ENCODE data around the gene TSPAN18. TPM values are rescaled to one million over a fixed set of nuclear protein-coding genes. Genes with fewer than 3 reads are reported as not detected.

The TSPAN18 gene
- total RNA-seq, 1 experiment from 2014 or later = 21.3 TPM

DNA sequence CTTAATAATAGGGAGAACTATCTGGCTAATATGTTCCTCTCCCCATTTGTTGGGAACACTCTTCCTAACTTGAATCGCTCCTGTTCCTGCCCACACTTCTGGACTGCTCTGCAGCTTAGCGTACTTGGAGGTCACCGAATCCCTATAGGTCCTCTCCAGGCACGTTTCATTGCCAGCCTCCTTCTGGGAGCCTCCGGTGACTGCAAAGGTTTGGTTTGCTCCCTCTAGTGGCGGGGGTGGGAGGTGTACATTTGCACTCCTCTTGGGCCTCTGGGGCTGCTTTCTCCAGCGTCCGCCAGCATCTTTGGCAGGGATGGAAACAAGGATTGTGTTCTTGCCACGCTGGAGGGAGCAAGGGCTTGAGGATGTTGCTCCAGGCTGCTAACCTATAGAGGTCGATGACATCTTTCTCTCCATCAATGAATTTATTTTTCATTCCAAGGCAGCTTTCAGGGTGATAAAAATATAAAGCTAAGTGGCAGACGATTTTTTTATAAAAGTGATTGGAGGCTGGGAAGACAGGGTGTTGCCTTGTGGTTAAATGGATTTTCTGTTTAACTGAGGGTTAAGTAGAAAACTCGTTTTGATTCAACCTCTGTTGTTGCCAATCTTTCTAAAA, 48.7 kb downstream of the TSPAN18 start:
- no peaks in the 10 kb centered on the region for H3K9me3 ChIP-seq (ENCODE audit: control insufficient read depth, insufficient read depth, low read depth, low read length)
- in situ Hi-C loops (cut with HindIII; ENCODE audit: low pct_unique_long_range_greater_than_20kb, low sequenced_read_pairs) = no loop called here
- no peaks in the 10 kb centered on the region for H3K36me3 ChIP-seq (ENCODE audit: control insufficient read depth, insufficient read depth, low read length)
- POLR2A ChIA-PET = no interaction called here
- no TSS peak for BruUV-seq (replicated peaks)
- CTCF ChIA-PET = interaction anchor here (0.6 to 1.4 kb wide), 7 partner anchors 16 to 1575 kb away, joined by 3 to 7 read pairs (median 3); no protein-coding TSS in a partner anchor
- H3K4me1 ChIP-seq (ENCODE audit: control insufficient read depth, insufficient read depth, low read length) = peaks cover 7% of the 10 kb centered on the region
- peak; percentile 95 for ATAC-seq
- H3K27me3 ChIP-seq (ENCODE audit: control insufficient read depth, insufficient read depth, low read length) = no peaks in the 10 kb centered on the region
- no peak for TF ChIP-seq POLR2AphosphoS5 (IDR thresholded peaks at IDR 0.05; ENCODE audit: low read depth, low read length)
- TF ChIP-seq, protein P1, sequence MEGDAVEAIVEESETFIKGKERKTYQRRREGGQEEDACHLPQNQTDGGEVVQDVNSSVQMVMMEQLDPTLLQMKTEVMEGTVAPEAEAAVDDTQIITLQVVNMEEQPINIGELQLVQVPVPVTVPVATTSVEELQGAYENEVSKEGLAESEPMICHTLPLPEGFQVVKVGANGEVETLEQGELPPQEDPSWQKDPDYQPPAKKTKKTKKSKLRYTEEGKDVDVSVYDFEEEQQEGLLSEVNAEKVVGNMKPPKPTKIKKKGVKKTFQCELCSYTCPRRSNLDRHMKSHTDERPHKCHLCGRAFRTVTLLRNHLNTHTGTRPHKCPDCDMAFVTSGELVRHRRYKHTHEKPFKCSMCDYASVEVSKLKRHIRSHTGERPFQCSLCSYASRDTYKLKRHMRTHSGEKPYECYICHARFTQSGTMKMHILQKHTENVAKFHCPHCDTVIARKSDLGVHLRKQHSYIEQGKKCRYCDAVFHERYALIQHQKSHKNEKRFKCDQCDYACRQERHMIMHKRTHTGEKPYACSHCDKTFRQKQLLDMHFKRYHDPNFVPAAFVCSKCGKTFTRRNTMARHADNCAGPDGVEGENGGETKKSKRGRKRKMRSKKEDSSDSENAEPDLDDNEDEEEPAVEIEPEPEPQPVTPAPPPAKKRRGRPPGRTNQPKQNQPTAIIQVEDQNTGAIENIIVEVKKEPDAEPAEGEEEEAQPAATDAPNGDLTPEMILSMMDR (IDR thresholded peaks at IDR 0.05) = peak; percentile 91
- DNase-seq (ENCODE audit: low read depth, low spot score) = peak; percentile 27
- H3K4me3 ChIP-seq (ENCODE audit: low read depth in 2 of 2, low read length in 2 of 2) = no peak overlapping the region
- intact Hi-C loops (cut with micrococcal nuclease; ENCODE audit: unreplicated experiment) = loop anchor here (5.0 kb wide), 1 partner anchor 48 kb away; the partner anchor contains the start of gene TSPAN18
- no peak overlapping the region for H3K27ac ChIP-seq (ENCODE audit: low read length)

DNA sequence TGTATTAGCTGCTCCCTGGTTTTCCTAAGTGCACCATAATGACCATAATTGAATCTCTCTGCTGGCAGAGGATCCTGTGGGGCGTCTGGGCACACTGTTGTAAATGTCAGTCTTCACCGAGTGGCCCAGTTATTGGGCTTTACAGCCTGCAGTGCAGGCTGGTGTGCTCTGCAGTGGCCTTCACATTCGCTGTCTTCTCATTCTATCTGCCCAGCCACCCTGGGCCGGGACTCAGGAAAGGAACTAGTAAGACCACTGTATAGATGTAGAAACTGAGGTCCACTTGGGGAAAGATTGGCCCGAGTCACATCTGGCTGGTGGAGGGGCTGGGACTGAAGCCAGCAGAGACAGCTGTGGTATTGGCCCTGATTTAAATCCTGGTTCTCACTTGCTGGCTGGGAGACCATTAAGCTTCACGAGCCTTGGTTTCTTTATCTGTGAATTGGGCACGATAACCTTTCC, 49.3 kb downstream of the TSPAN18 start:
- ChIA-PET POLR2A (no interaction called here), CTCF (interaction anchor here (0.6 to 1.4 kb wide), 3 partner anchors 97 to 1574 kb away, joined by 3 to 7 read pairs (median 5); no protein-coding TSS in a partner anchor)
- in situ Hi-C loops (cut with HindIII; ENCODE audit: low pct_unique_long_range_greater_than_20kb, low sequenced_read_pairs) (no loop called here), intact Hi-C loops (cut with micrococcal nuclease; ENCODE audit: unreplicated experiment) (loop anchor here (5.0 kb wide), 1 partner anchor 49 kb away; the partner anchor contains the start of gene TSPAN18)
- ATAC-seq = no peak
- Histone ChIP-seq H3K27ac (ENCODE audit: low read length) (no peak overlapping the region), H3K27me3 (ENCODE audit: control insufficient read depth, insufficient read depth, low read length) (no peaks in the 10 kb centered on the region), H3K4me1 (ENCODE audit: control insufficient read depth, insufficient read depth, low read length) (peaks cover 7% of the 10 kb centered on the region), H3K4me3 (ENCODE audit: low read depth in 2 of 2, low read length in 2 of 2) (no peak overlapping the region), H3K36me3 (ENCODE audit: control insufficient read depth, insufficient read depth, low read length) (no peaks in the 10 kb centered on the region), H3K9me3 (ENCODE audit: control insufficient read depth, insufficient read depth, low read depth, low read length) (no peaks in the 10 kb centered on the region)
- DNase-seq (ENCODE audit: low read depth, low spot score) = no peak
- TF ChIP-seq TCF7L2 (IDR thresholded peaks at IDR 0.05; ENCODE audit: low read depth, low read length) (no peak), POLR2AphosphoS5 (IDR thresholded peaks at IDR 0.05; ENCODE audit: low read depth, low read length) (no peak), SIN3A (IDR thresholded peaks at IDR 0.05; ENCODE audit: borderline replicate concordance, insufficient read depth, low read depth, low read length) (no peak)
- TF ChIP-seq, protein P1 (IDR thresholded peaks at IDR 0.05) = no peak
- TF ChIP-seq, protein P2, sequence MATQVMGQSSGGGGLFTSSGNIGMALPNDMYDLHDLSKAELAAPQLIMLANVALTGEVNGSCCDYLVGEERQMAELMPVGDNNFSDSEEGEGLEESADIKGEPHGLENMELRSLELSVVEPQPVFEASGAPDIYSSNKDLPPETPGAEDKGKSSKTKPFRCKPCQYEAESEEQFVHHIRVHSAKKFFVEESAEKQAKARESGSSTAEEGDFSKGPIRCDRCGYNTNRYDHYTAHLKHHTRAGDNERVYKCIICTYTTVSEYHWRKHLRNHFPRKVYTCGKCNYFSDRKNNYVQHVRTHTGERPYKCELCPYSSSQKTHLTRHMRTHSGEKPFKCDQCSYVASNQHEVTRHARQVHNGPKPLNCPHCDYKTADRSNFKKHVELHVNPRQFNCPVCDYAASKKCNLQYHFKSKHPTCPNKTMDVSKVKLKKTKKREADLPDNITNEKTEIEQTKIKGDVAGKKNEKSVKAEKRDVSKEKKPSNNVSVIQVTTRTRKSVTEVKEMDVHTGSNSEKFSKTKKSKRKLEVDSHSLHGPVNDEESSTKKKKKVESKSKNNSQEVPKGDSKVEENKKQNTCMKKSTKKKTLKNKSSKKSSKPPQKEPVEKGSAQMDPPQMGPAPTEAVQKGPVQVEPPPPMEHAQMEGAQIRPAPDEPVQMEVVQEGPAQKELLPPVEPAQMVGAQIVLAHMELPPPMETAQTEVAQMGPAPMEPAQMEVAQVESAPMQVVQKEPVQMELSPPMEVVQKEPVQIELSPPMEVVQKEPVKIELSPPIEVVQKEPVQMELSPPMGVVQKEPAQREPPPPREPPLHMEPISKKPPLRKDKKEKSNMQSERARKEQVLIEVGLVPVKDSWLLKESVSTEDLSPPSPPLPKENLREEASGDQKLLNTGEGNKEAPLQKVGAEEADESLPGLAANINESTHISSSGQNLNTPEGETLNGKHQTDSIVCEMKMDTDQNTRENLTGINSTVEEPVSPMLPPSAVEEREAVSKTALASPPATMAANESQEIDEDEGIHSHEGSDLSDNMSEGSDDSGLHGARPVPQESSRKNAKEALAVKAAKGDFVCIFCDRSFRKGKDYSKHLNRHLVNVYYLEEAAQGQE (IDR thresholded peaks at IDR 0.05; ENCODE audit: insufficient read depth in 1 of 2, low read depth in 2 of 2, low read length in 1 of 2) = no peak
- BruUV-seq (replicated peaks) = no TSS peak

All from Panc1 (cell line).